Measurements from ENCODE around the gene UMODL1. TPM values are rescaled to one million over a fixed set of nuclear protein-coding genes. Genes with fewer than 3 reads are reported as not detected.

The UMODL1 gene
- total RNA-seq, 6 donors from 2014 or later: 0.07 to 6.3 (median 0.59) TPM; not detected in 1

DNA sequence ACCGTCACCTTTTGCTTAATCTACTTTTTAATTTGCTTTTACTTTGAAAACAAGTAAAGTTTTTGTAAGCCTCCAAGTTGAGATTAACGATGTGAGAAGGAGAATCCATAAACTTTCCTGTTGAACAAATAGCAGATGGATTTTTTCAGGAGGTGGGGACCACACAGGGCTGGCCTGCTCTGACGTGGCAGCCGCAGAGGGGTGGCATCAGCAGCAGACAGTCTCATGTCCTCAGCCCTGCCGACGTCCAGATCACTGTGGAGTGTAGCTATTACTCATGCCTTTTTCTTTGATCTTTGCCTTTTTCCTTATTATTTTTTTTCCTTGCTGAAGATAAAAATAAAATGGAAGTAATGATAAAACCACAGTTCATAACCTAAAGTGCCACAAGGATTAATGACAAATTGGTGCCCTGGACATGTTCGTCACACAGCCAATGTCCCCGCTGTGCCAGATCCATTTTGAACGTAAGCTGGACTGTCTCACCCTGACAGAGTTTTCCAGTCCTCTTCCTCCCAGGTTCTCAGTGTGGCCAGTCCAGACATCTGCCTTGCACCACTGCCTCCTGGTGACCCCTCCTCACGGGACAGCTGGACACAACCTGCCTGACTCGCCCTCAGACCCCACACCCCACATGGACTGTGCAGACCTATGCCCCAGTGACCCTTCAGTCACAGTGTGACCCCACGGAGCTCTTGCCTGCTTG lies 45.6 kb upstream of the UMODL1 start:
- H3K9me3 ChIP-seq: no peaks in the 10 kb centered on the region
- no peaks in the 10 kb centered on the region for H3K27me3 ChIP-seq
- 69 to 79% methylated on average over 12 of the region's 12 CpGs for WGBS, 2 donors
- TF ChIP-seq POLR2AphosphoS5 (IDR thresholded peaks at IDR 0.05): no peak
- TF ChIP-seq POLR2A (IDR thresholded peaks at IDR 0.05): no peak
- TF ChIP-seq CTCF (IDR thresholded peaks at IDR 0.05): no peak
- no peak for TF ChIP-seq EP300 (IDR thresholded peaks at IDR 0.05)
- no peak overlapping the region for H3K4me3 ChIP-seq
- no peaks in the 10 kb centered on the region for H3K36me3 ChIP-seq
- DNase-seq (no peak), ATAC-seq (ENCODE audit: low FRiP score in 2 of 2) (peak in 1 of 2 donors; percentile 71)
- peaks cover 0 to 8% (median 0%) of the 10 kb centered on the region in 4 donors for H3K4me1 ChIP-seq
- no peak overlapping the region for H3K27ac ChIP-seq

GRCh38 chr21:42026082-42026435 lies 45.1 kb upstream of the UMODL1 start:
- H3K27ac ChIP-seq: no peak overlapping the region
- no peaks in the 10 kb centered on the region for H3K36me3 ChIP-seq
- H3K9me3 ChIP-seq: no peaks in the 10 kb centered on the region
- TF ChIP-seq POLR2A (IDR thresholded peaks at IDR 0.05): no peak
- TF ChIP-seq POLR2AphosphoS5 (IDR thresholded peaks at IDR 0.05): no peak
- TF ChIP-seq EP300 (IDR thresholded peaks at IDR 0.05): no peak
- TF ChIP-seq CTCF (IDR thresholded peaks at IDR 0.05): no peak
- peak in 1 of 2 donors; percentile 42 for DNase-seq
- peaks cover 0 to 8% (median 0%) of the 10 kb centered on the region in 4 donors for H3K4me1 ChIP-seq
- 92 to 98% methylated on average over 9 of the region's 9 CpGs for WGBS, 2 donors
- H3K4me3 ChIP-seq: no peak overlapping the region
- H3K27me3 ChIP-seq: no peaks in the 10 kb centered on the region
- ATAC-seq (ENCODE audit: low FRiP score in 2 of 2): no peak

GRCh38 chr21:42027085-42027821 lies 43.9 kb upstream of the UMODL1 start:
- Histone ChIP-seq H3K4me3 (no peak overlapping the region), H3K36me3 (no peaks in the 10 kb centered on the region), H3K27me3 (no peaks in the 10 kb centered on the region), H3K4me1 (peaks cover 0 to 8% (median 0%) of the 10 kb centered on the region in 4 donors), H3K27ac (no peak overlapping the region), H3K9me3 (no peaks in the 10 kb centered on the region)
- WGBS, 2 donors: 85 to 93% methylated on average over 6 of the region's 6 CpGs
- DNase-seq (no peak), ATAC-seq (ENCODE audit: low FRiP score in 2 of 2) (no peak)
- no peak for TF ChIP-seq POLR2AphosphoS5 (IDR thresholded peaks at IDR 0.05)
- no peak for TF ChIP-seq POLR2A (IDR thresholded peaks at IDR 0.05)
- no peak for TF ChIP-seq EP300 (IDR thresholded peaks at IDR 0.05)
- no peak for TF ChIP-seq CTCF (IDR thresholded peaks at IDR 0.05)

DNA sequence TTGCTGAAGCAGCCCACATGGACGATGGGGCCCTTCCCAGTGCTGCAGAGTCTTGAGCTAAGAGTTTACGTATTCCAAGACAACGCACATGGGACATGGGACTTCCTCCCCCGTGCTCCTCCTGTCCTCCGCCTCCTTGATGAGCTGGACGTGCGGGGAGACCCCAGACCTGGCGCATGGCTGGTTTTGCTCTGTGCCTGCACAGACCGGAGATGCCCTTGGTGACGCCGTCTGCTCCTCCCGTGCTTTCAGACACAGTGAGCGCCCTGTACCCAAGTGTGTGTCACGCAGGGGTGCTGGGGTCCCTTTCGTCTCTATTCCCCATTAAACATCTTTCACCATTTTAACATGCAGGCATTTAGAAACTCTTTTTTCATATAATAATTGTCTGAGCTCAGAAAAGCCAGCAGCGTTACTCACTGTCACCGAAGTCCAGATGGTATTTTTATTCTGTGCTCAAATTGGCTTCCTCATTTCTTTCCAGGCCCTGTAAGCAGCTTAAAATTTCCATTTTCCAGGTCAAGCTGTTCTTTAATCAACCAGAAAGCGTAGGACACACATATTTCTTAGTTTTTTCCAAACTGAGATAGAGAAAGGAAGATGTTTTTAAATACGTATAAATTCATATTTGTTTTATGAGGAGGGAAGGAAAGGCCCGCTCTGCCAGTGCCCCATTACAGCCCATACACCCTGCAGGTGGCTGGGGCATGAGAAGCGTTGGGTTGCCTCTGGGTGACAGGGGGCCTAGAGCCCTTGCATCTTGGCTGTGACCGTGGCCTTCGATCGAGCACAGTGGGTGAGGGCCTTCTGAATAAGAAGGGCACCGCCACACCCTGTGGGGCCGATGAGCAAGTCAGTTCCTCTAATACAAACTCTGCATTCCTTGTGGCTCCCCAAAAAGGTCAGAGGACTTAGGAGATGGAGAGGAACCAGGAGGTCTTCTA lies 43.0 kb upstream of the UMODL1 start:
- DNase-seq (peak in 1 of 2 donors; percentile 43), ATAC-seq (ENCODE audit: low FRiP score in 2 of 2) (no peak)
- H3K9me3 ChIP-seq: no peaks in the 10 kb centered on the region
- no peaks in the 10 kb centered on the region for H3K36me3 ChIP-seq
- H3K27ac ChIP-seq: no peak overlapping the region
- no peak for TF ChIP-seq EP300 (IDR thresholded peaks at IDR 0.05)
- no peak for TF ChIP-seq POLR2AphosphoS5 (IDR thresholded peaks at IDR 0.05)
- no peak for TF ChIP-seq POLR2A (IDR thresholded peaks at IDR 0.05)
- TF ChIP-seq CTCF (IDR thresholded peaks at IDR 0.05): no peak
- WGBS, 2 donors: 80 to 87% methylated on average over 24 to 26 of the region's 26 CpGs
- H3K4me3 ChIP-seq: no peak overlapping the region
- peaks cover 0 to 8% (median 0%) of the 10 kb centered on the region in 4 donors for H3K4me1 ChIP-seq
- H3K27me3 ChIP-seq: no peaks in the 10 kb centered on the region
